ENCODE measurements around the gene IL32.

IL32 gene

DNA sequence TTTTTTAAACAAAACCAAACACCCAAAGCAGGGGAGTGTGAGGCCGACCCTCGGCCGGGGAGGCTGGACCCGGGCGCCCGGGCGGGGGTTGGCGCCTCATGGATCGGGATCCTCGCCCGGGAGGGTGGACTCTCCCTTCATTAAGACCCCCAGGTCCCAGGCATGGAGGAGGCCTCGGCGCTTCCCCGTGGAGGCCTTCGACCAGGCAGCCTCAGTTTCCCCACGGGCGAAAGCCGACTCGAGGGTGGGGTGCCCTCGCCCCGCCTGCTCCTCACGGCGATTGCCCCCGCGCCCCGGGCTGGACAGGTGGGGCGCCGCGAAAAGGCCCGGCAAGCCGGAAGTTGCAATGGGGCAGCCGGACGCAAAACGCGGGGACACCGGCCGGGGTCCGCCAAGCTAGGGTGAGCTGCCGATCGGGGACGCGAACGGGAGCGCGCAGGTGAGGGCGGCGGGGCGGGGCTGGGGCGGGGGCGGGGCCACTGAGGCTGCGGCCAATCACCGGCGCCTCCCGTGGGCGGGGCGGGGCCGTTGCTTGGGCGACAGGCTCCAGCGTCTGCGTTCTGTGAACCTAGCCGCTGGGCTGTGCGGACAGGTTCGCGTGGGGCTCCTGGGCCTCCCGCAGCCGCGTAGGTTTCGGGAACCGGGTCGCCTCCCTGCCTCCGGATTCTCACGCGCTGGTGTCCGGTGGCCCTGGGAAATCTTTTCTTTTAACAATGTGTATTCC lies 40.9 kb downstream of the IL32 start:
- TF ChIP-seq CTCF (IDR thresholded peaks at IDR 0.05; ENCODE audit: low read depth, low read length, missing control alignments), result no peak
- peak overlapping the region; percentile 61 for H3K4me3 ChIP-seq (replicated peaks; ENCODE audit: low read depth, low read length)
- no peak for DNase-seq (ENCODE audit: extremely low read depth, low read depth)

DNA sequence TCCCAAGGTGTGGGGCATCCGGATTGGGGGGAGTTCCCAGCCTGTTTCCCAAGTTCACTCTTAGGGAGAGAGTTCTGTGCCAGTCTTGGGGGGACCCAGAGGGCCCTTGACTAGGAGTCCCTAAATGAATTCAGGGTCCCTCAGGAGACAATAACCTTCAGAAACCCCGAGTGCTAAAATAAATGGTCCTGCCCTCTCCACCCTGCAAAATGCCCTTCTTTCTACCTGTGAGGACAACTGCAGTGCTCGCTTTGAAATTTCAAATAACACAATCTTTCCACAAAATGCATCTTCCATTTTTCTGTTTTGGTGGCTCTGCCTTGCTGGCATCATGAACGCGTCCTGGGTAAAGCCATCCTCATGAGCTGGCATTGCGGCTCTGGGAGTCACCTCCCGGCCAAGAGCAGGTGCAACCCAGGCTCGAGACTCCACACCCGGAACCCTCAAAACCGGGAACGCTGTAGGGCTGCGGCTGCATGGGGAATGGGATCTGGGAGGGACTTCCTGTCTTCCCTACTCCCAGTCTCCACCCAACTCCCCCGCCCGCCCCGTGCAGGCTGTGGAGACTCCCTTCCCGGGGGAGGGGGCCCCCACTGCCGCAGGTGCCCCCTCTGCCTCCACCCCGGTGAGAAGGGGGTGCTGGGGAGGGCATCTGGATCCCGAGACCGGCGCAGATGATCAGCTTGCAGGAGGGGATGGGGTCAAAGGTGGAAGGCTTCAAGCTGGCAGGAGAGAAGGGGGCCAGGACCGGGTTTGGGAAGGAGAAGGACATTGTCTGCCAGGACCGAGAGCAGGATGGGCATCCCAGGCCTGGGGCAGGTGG lies 46.8 kb downstream of the IL32 start, which contains the start of gene ZNF205:
Gene ZNF205, plus strand, starts transcription at position 529 of the 823 bp plus-strand sequence. CDS start 845 bp downstream, outside the sequence.
- DNase-seq (ENCODE audit: extremely low read depth, low read depth), result no peak

DNA sequence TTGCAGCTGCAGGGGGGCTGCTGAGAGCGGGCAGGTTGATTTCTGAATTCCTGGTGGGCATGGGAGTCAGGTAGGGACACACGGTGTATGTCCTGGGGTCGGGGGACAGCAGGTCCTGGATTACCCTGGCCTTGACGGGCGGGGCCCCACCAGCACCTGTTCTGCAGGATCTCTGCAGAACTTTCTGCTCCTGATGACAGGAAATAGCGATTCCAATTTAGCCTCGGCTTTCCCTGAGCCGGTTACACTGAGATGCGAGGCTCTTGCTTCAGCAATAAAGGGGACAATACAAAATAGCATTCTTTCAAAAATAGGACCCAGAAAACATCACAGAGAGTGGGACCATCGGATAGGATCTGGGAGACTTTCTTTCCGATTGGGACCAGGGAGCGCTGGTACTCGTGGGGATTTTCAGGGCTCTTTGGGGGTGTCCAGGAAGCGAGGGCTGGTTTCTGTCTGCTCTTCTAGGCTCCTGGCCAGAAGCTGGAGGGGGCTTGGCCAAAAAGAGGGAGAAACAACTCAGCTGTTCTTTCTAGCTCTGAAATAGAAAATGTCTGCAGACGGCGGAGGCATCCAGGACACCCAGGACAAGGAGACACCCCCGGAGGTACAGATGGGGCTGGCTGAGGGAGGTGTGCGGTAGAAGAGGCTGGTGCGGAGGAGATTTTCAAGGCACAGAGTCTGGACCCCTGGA lies 47.6 kb downstream of the IL32 start:
- no peak for TF ChIP-seq CTCF (IDR thresholded peaks at IDR 0.05; ENCODE audit: low read depth, low read length, missing control alignments)
- DNase-seq (ENCODE audit: extremely low read depth, low read depth), result no peak
- H3K4me3 ChIP-seq (replicated peaks; ENCODE audit: low read depth, low read length), result peak overlapping the region; percentile 97

More for the DNA sequence above, 46.8 kb downstream of the IL32 start, which contains the start of gene ZNF205:
- H3K4me3 ChIP-seq (replicated peaks; ENCODE audit: low read depth, low read length), result peak within 1 kb of the TSS; percentile 97
- no peak for TF ChIP-seq CTCF (IDR thresholded peaks at IDR 0.05; ENCODE audit: low read depth, low read length, missing control alignments)

- no peak for DNase-seq (ENCODE audit: extremely low read depth, low read depth)
- H3K4me3 ChIP-seq (replicated peaks; ENCODE audit: low read depth, low read length), result peak overlapping the region; percentile 97
- no peak for TF ChIP-seq CTCF (IDR thresholded peaks at IDR 0.05; ENCODE audit: low read depth, low read length, missing control alignments)
Observed at GRCh38 chr16:3113765-3114479, 48.5 kb downstream of the IL32 start.

DNA sequence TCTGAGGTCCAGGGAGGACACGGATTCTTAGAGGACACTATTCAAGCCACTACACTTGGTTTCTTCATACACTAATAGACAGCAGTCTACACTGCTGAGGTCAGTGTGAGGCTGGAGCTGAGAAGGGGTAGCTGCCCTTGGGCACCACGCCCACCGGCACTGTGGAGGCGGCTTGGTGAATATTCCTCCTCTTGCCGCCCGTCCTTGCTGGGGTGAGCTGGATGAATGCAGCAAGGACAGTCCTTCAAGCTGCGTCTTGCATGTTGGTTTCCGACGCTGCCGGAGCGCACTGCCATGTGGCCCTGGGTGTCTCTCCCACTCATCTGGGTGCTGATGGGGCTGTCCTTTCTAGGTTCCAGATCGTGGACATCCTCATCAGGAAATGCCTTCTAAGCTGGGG lies 49.6 kb downstream of the IL32 start:
- H3K4me3 ChIP-seq (replicated peaks; ENCODE audit: low read depth, low read length), result no peak overlapping the region
- DNase-seq (ENCODE audit: extremely low read depth, low read depth), result no peak
- no peak for TF ChIP-seq CTCF (IDR thresholded peaks at IDR 0.05; ENCODE audit: low read depth, low read length, missing control alignments)

- no peak for DNase-seq (ENCODE audit: extremely low read depth, low read depth)
- H3K4me3 ChIP-seq (replicated peaks; ENCODE audit: low read depth, low read length), result no peak overlapping the region
- TF ChIP-seq CTCF (IDR thresholded peaks at IDR 0.05; ENCODE audit: low read depth, low read length, missing control alignments), result no peak
Observed at GRCh38 chr16:3115561-3115960, 50.1 kb downstream of the IL32 start.

Measured in HFF-Myc (cell line).